ENCODE measurements around the gene LMO1. TPM values are rescaled to one million over a fixed set of nuclear protein-coding genes. Genes with fewer than 3 reads are reported as not detected.

The LMO1 gene
- polyA plus RNA-seq, 1 donor, result 1.9 TPM

DNA sequence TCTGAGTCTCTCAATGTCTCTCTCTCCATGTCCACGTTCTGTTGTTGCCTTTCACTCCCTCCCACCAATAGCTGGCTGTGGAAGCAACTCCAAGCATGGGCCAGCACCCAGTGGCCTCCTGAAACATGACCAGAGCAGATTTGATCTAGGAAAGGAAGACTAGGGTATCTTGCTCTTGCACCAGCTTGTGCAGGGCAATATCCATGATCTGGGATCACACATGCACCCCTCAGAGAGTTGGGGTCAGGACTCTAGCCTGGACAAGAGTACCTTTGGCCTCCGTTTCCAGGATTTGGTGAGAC lies 60.3 kb downstream of the LMO1 start:
- no peak for DNase-seq

DNA sequence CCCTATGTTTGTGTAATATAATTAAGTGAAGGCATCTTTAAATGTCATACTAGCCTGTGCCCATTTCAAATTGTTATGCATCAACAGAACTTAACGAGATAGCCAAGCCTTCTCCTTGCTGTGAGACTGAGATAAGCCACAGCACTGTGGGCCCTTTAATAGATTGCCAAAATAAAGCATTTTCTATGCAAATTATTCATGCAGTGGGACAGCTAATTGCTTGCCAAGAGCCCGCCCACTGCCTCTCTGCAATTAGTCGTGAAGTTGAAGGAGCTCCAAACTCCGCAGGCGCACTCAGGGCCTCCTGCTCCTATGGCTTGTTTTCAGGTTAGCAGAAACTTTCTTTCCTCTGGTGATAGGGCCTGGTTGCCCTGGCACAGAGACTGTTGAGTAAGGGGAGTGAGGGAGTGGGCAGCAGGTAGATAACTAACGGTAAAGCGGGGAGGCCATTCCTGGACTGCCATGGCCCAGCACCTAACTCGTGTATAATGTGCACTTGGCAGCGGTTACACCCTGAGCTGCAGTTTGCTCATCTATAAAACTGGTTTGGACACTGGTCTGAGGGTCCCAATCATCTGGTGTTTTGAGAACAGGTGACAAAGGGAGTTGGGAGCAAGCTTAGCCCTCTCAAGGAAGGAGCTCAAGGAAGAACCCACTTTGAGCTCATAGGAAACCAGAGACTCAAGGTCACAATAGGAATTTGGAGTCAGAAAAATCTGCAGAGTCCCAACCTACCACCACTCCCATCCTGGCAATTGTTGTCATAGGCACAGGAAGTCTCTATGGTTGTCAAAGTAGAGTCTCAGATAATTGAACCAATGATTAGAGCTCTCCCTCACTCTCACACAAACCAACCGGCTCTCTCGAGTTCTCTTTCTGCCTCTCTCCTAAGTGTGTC lies 60.9 kb downstream of the LMO1 start:
- DNase-seq, result no peak

DNA sequence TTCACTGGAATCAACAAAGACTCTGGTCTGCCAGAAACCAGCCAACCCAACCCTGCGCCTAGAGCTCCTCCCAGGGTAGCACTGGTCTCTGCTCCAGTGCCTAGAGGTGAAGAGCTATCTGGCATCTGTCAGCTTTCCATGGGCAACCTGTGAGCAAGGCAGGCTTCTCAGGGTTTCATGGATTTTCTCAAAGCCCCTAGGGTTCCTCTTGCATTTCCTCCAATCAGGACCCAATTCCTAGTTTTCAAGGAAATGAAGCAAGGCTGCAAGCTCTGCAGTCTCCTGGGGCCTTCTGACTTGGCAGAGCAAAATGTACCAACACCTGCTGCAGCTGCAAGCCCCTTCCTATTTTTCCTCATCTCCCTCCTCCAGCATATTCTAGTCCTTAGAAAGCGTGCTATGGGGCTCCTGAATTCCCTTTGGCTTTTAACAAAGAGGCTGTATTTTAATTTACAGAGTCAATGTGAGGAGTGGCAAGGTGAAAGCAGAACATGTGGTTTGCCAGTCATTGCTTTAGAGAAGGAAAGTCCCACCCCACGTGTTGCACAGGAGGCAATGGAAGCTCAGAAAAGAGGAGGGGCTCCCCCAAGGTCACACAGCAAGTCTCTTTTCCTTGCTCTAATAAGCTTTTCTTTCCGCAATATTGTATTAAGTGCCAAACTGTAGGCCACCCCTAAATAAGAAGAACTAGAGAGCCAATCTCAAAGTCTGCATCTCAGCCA lies 61.9 kb downstream of the LMO1 start:
- peak; percentile 36 for DNase-seq

DNA sequence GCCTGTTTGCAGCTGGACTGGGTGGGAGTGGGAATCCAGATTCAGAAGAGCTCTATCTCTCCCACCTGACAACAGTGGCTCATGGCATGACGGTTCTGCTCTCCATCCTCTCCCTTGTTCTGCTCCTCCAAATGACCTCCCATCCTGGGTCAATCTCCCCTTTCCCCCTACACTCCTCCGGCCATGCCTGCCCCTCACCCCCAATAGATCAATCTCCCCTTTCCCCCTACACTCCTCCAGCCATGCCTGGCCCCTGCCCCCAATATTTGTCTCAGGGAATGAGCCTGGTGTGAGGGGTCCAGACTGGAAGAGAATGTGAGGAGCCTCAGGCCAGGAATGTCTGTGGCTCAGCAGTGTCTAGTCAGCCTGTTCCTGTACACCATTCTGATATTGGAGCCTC lies 64.0 kb downstream of the LMO1 start:
- no peak for DNase-seq

DNA sequence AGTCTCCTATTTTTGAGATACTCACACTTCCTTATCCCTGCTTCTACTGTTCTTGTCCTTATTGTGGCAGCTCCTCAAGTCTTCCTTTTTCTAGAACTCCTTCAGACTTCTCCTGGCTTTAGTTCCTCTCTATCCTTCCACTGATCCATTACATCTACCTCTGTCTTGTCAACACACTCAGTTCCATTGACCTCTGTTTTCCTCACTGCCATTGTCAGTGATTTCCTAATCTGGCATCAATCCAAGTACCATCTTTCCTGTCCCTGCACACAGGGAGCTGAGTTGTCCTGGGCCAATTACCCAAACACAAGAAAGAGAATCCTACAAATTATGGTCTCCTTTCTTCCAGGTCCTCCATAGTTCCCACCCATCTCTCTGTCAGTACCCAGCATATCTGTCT lies 66.9 kb downstream of the LMO1 start:
- no peak for DNase-seq

DNA sequence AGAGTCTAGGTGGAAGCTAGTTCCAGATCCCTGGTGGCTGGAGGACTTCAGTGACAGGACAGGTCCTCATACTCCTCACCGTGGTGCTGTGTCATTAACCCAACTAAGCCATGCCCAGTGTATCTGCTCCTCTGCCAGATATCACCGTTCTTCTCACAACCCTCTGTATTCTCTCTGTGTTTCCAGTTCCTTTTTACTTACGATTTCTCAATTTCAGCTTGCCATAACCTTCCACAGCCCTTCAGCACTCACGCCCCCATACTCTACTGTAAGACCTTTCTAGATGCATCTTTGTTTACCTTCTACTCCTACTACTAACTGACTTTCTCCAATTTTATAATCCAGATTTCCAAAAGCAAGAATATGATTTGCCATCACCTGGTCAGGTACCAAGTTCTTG lies 68.7 kb downstream of the LMO1 start:
- DNase-seq, result no peak

DNA sequence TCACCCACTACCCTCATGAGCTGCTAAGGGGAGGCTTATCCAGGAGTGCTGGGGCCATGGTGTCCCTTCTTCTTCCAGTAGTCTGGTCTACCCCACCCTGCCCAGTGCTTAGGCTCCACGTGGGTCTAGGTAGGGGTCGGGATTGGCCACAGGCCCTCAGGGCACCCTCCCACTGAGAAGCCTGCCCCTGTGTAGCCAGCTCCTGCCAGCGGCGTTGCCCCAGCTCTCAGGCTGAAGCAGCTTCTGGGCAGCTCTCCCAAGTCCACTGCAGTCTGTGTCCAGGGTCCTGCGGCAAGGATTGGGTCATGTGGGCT lies 70.8 kb downstream of the LMO1 start:
- no peak for DNase-seq

DNA sequence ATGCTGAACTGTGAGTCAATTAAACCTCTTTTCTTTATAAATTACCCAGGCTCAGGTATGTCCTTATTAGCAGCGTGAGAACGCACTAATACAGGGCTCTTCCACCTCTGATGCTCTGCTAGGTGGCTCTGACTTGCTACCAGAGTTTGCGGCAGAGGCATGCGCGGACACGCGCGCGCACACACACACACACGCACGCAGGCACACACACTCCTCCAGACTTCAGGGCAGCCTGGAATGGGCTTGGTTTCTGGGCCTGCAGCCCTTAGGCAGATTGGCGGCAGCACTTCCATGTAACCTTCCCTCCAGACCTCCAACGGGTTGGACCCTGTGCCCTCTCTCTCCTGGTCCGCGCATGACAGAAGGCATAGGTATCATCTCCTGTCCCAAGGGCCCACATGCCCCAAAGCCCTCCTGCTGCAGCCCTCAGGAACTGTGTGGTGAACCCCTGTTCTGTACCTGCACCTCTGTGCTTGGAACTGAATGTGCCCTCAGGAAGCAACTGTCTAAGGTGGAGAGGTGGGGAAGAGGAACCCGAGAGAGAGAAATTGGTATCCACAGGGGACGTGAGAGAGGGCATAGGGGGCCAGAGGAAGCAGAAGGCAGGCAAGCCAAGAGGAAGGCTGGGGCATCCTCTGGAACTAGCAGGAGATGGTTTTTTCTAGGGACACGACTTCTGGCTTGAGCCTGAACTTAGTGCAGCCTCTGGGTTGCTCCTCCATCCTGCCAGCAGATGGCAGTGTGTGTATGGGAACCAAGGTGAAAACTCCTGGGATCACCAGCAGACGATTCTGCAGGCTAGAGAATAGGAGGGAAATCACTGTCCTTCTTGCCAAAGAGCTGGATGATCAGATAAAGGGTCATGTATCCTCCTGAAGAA lies 71.4 kb downstream of the LMO1 start:
- peak; percentile 56 for DNase-seq

DNA sequence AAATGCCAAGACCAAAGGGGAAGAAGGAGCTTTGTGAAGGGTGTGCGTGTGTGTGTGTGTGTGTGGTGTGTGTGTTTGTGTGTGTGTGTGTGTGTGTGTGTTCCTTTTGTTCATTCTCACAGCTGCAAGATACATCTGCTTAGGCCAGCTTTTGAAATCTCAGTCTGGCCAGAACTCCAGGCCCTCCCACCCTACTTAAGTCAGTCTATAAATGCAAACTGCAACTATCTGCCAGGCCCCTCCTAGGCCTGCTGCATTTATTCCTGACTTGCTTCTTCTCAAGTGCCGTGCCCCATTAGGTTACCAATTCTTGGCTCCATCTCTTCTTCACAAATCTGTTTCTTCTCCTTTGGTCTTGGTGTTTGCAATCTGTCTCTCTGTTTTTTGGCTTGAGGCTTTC lies 73.2 kb downstream of the LMO1 start:
- no peak for DNase-seq

DNA sequence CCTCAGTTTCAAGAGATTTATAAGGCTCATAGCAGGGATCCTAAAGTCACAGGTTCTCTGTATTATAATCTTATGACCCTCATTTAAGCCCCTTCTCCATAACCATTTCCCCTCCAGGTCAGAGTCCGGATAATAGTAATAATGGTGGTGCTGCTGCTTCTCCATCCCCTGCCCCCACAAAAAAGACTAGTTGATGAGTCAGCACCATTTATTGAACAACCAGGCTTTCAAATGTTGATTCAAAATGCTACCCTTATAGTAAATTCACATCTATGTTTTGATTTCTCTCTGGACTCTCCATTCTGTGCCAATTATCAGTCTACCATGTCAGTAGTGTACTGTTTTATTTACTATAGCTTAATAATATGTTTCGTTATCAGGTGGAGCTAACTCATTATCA lies 77.2 kb downstream of the LMO1 start:
- DNase-seq, result no peak

DNA sequence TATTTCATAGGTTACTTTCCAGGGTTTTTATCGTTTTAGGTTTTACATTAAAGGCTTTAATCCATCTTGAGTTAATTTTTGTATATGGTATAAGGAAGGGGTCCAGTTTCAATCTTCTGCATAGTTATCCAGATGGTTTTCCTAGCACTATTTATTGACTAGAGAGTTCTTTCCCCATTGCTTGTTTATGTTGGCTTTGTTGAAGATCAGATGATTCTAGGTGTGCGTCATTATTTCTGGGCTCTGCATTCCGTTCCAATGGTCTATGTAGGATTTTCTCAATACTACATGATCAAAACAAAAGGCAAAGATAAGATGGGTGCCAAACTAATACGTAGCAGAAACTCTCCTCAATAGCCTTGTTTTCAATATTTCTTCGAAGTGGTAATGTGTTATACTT lies 80.6 kb downstream of the LMO1 start:
- DNase-seq, result no peak

DNA sequence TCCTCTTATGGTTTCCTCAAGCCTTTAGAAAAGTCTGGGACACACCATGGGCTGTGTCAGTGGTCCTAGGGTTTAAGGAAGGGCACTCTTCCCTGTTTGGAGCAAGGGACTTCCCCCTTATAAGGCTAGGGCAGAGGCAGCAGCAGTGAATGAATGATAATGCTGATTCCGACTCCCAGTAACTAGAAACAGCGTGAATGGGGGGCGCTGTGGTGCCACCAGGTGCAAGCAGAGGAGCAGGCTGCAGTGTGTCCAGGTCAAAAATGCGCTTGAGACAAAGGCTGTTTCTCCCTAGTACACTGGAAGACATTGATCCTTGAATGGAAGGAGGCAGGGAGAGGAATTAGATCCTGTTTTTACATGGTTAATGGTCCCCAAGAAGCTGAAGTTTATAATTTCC lies 83.2 kb downstream of the LMO1 start:
- DNase-seq, result no peak

DNA sequence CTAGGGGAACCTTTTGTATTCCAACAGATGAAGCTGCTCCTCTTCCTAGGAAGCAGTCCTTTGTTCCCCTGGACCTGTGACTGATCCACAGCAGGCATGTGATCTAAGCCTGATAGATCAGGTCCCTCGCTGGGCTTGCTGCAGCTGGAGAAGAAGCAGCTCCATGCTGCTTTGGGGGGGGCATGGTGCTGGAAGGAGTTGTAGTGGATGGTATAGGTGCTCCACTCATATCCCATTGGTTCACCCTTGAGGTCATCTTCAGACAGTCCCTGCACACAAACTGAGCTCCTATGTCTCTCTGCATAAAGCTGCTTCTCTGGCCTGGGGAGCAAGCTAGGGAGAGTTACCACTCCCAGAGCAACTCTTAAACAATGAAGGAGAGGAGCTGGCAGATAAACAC lies 85.4 kb downstream of the LMO1 start:
- no peak for DNase-seq

DNA sequence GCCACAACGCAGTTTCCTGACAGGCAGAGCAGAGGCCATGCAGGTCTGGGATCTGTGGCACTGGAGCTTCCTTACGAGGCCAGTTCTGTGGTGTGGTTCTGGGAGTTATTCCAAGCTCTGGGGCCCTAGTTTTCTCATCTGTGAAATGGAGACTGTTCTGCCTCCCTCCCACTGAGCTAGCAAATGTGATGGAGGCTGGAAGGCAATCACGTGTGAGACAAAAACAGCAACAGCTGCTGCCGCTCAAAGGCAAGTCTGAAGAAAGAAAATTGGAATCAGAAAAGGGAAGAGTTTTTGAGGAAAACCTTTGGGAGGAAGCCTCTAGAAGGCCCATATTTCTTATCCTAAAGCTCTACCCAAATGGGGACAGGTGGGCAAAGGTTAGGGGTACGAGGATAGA lies 86.5 kb downstream of the LMO1 start:
- no peak for DNase-seq

Other genes with a start within 250 kb of the LMO1 start
- 9.3 TPM for gene TUB, start 182.7 kb downstream of the LMO1 start, polyA plus RNA-seq (ENCODE audit: insufficient read length)
- gene RIC3, start 94.9 kb downstream of the LMO1 start, polyA plus RNA-seq (ENCODE audit: insufficient read length), result 0.25 TPM

All from hindlimb muscle (tissue), 1 donor.